Muscle layer of colon (tissue), 2 donors: ENCODE data around the gene SGPP2.

Experiments
- H3K27ac ChIP-seq: one replicate; pipeline ENCODE4 v1.7.0; 2013; ENCODE audit warnings: low read depth, mild to moderate bottlenecking, low read length, moderate library complexity
- H3K27me3 ChIP-seq, 2 donors: one replicate each; pipeline ENCODE4 v1.7.0; 2013; ENCODE audit warnings: low read length in 2 of 2, mild to moderate bottlenecking in 2 of 2; ENCODE audit not compliant: insufficient read depth in 2 of 2, control insufficient read depth in 1 of 2
- H3K36me3 ChIP-seq: one replicate; pipeline ENCODE4 v1.7.0; 2013; ENCODE audit warnings: mild to moderate bottlenecking, low read length; ENCODE audit not compliant: insufficient read depth
- H3K4me1 ChIP-seq: one replicate; pipeline ENCODE4 v1.7.0; 2013; ENCODE audit warnings: mild to moderate bottlenecking, low read length; ENCODE audit not compliant: insufficient read depth
- H3K4me3 ChIP-seq, 2 donors: one replicate each; pipeline ENCODE4 v1.7.0; 2013; ENCODE audit warnings: low read length in 2 of 2, low read depth in 1 of 2, mild to moderate bottlenecking in 1 of 2, moderate library complexity in 1 of 2
- H3K9ac ChIP-seq: one replicate; pipeline ENCODE4 v1.7.0; 2013; ENCODE audit warnings: low read length
- H3K9me3 ChIP-seq: one replicate; pipeline ENCODE4 v1.7.0; 2013; ENCODE audit warnings: mild to moderate bottlenecking, low read length
- donor health status: abdominal sarcoma.
- donor health status: Adenocarcinoma of cecum.

Gene SGPP2

DNA sequence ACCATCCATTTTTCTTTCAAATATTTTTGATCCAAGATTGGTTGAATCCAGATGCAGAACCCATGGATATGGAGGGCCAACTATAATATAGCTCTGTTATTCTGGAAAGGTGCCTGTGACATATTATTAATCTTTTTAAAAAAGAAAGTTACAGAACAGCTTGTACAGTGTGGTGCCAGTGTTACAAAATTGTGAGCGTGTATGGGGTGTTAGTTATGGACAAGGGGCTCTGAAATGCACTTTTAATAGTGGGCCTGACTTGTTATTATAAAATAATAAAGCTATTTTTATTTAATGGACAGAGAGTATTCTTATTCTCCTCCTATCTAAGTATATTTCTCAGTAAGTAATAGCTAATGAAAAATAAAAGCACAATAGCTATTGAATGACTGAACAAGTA is 120.3 kb downstream of the SGPP2 start:
- Histone ChIP-seq H3K36me3 (no peaks in the 10 kb centered on the region), H3K9ac (no peak overlapping the region), H3K4me3 (no peak overlapping the region), H3K4me1 (peaks cover 33% of the 10 kb centered on the region), H3K27ac (no peak overlapping the region), H3K27me3 (no peaks in the 10 kb centered on the region), H3K9me3 (no peaks in the 10 kb centered on the region)

DNA sequence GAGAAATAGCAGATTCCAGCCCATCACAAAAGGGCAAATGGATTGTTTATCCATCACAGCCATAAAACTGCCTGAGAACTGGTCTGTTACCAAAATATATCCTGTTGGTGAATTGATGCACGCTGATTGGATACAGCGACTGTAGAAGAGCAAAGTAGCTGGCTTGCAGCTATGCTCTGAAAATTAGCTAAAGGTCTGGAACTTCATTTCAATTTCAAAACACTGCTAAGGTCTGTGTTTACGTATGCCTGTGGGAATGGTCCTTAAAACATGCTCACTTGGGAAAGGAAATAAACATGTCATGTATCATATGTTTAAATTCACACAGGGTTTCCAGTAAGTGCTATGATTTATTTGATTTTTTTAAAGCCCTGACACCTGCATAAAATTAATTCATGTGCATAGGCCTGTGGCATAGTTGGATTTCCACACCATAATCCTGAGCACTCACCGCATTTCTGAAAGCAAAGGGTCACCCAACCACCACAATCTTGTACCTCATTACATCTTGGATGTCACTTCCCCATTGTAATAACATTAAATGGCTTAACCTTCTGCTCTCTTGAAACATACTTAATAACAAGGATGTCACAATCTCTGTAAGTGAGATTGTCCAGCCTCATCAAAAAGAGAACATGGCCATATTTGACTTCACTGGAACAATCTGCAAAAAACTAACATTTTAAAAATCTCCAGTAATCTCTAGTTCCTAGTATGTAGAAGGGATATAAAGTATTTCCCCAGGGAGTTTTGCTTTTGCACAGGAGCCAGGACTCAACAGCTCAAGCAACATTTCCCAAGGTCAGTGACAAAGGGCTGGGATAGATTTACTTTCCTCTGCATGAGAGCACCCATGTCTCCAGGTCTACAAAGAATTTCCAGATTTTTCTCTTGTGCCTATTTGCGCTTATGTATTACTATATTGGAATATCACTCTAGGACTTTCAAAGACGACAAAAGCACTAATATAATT is 121.8 kb downstream of the SGPP2 start:
- Histone ChIP-seq H3K9me3 (no peaks in the 10 kb centered on the region), H3K27ac (peak overlapping the region; percentile 3), H3K4me1 (peaks cover 33% of the 10 kb centered on the region), H3K27me3 (no peaks in the 10 kb centered on the region), H3K36me3 (no peaks in the 10 kb centered on the region), H3K4me3 (no peak overlapping the region), H3K9ac (no peak overlapping the region)

DNA sequence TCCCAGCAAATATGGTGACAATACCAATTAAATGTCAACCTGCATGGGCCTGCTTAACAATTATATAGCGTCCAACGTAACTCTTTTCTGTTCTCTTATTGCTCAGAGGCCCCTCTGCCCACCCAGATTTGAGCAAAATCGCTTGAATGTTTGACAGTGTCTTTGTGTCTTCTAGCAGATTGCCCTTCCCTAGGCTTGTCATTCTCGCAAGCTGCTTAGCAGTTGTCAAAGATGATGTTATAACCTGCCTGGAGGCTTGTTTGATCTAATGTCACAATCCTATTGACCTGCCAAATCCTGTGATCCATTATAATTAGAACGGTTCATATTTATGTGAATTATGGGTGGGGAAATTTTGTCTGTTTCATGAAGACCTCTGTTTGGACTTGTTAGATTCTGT is 122.7 kb downstream of the SGPP2 start:
- Histone ChIP-seq H3K4me1 (peaks cover 33% of the 10 kb centered on the region), H3K27ac (no peak overlapping the region), H3K27me3 (no peaks in the 10 kb centered on the region), H3K9me3 (no peaks in the 10 kb centered on the region), H3K9ac (no peak overlapping the region), H3K4me3 (no peak overlapping the region), H3K36me3 (no peaks in the 10 kb centered on the region)

DNA sequence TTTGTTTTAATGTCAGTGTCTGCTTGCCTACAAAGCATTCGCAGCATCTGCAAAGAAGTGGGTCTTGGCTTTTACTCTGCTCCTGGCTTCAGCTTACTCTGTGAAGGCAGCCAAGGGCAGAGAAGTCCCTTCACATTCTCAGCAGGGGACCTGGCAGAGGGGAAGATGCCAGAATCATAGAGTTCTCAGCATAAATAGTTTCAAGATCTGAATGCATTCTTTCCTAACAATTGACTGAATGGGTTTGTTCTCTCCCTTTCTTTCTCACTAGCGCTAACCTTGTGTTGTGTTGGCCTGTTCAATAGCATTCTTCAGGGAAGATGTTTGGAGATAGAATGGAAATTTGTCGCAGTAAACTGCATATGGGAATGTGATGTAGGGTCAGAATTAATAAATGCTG is 124.6 kb downstream of the SGPP2 start:
- Histone ChIP-seq H3K4me3 (no peak overlapping the region), H3K27me3 (peaks cover 0 to 4% of the 10 kb centered on the region in 2 donors), H3K9me3 (no peaks in the 10 kb centered on the region), H3K9ac (no peak overlapping the region), H3K27ac (no peak overlapping the region), H3K4me1 (peaks cover 33% of the 10 kb centered on the region), H3K36me3 (no peaks in the 10 kb centered on the region)

DNA sequence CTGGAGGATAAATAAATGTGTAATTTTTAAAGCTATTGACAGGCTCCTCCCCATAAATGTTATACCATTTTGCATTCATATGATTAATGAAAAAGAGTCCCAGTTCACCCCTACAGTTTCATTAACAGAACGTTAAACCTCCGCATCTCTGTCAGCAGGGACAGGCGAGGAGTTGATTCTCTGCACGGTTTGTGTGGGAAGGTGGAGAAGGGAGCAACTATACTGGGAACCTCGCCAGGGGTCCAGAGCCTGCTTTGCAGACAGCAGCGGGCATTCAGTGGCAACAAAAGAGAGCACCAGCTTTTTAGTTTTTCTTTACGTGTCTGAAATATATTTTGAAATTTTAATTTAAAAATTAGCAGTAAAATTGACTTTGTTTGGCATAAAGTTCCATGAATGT is 130.2 kb downstream of the SGPP2 start:
- H3K4me1 ChIP-seq = no peaks in the 10 kb centered on the region
- no peaks in the 10 kb centered on the region for H3K36me3 ChIP-seq
- H3K27me3 ChIP-seq = peaks cover 0 to 9% of the 10 kb centered on the region in 2 donors
- no peak overlapping the region for H3K27ac ChIP-seq
- no peak overlapping the region for H3K9ac ChIP-seq
- H3K9me3 ChIP-seq = no peaks in the 10 kb centered on the region
- no peak overlapping the region for H3K4me3 ChIP-seq

DNA sequence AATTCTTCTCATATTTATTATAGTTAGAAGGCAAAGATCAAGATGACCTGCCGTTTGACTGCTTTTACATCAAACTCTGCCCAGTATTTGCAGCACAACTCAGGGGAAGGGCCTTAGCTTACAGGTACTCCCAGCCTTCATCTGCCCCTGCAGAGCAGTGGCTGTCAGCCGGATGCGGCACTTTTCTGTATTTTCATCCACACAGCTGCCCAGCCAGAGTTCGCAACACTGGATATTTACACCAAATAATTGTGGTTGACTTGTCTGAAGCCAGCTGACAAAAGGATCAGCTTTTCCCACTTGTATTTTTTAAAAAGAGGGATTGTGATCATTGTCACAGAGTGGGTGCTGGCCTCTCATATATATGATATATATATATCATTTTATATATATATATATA is 136.8 kb downstream of the SGPP2 start:
- no peaks in the 10 kb centered on the region for H3K9me3 ChIP-seq
- H3K27me3 ChIP-seq = no peaks in the 10 kb centered on the region
- no peak overlapping the region for H3K9ac ChIP-seq
- H3K27ac ChIP-seq = no peak overlapping the region
- no peaks in the 10 kb centered on the region for H3K4me1 ChIP-seq
- no peak overlapping the region for H3K4me3 ChIP-seq
- H3K36me3 ChIP-seq = no peaks in the 10 kb centered on the region

DNA sequence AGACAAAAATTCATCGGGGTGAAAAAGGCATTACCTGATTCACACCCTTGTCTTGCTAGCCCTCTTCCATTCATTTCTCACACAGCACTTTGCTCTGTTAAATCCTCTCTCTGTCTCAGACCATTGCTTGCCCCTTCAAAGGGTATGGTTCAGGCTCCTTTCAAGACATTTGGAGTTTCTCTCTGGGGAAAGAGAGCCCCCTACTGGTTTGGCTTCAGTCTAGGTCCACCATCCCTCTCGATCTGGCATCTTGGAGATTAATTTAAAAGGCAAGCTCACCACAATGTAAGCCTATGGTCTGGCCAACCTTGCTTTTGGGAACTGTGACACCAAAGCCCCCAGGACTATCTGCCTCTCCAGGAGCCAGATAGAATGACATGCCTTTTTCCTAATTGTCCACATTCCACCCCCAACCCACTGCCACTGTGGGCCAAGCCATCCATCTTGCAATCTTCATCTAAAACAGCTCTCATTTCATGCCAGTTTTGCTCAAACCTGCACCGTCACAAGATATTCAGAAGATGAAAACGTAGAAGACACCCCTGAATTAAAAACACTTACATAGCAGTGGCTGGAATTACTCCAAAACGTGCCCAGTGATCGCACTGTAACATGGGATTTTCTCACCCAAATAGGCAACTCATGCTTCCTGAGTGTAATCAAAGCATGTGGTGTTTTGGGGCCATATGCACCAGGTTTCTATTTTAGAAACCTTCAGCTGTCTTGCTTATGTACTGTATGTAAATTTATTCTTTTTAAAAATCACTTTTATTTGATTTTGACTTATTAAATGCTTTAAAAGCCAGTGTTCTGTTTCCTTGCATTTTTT is 137.7 kb downstream of the SGPP2 start:
- no peak overlapping the region for H3K27ac ChIP-seq
- no peaks in the 10 kb centered on the region for H3K36me3 ChIP-seq
- H3K4me1 ChIP-seq = no peaks in the 10 kb centered on the region
- no peak overlapping the region for H3K4me3 ChIP-seq
- H3K9me3 ChIP-seq = no peaks in the 10 kb centered on the region
- H3K27me3 ChIP-seq = no peaks in the 10 kb centered on the region
- H3K9ac ChIP-seq = no peak overlapping the region

DNA sequence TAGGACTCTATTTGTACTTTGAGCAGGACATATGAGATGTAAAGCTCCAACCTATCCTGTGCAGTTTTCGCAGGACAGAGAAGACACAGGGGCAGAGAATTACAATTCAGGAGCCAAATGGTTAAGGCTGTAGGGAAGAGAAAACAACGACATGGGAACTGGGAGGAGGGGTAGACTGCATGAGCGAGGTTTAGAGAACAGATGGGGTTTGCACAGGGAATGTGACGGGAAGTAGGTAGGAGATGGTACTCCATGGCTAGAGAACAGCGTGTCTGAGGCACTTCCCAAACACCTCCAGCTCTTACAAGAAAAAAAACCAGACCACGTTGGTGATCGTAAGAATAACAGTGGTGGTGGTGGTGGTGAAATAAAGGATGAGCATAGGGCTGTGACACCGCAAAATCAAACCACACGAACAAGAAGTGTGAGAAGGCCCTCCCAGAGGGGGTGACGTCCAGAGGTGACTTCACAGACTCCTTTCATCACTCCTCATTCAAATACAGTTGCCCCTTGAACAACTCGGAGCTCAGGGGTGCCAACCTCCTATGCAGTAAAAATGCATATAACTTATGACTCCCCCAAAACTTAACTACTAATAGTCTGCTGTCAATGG is 138.9 kb downstream of the SGPP2 start:
- no peaks in the 10 kb centered on the region for H3K4me1 ChIP-seq
- H3K27ac ChIP-seq = no peak overlapping the region

DNA sequence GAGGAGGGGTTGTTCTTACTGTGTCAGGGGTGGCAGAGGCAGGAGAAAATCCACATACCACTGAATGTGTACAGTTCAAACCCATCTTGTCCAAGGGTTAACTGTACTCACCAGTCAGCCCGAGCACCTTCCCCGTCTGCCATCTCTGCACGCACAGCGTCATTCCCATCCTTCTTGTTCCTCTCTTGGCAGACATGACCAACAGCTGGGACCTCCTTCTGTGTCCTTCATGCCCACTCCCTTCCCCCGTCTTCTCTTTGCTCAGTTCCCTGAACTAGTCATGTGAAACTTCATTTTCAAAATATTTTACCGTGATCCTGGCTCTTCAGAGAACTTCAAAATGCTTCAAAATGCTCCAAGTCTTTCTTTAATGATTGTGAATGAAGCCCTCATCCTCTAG is 139.6 kb downstream of the SGPP2 start:
- no peak overlapping the region for H3K4me3 ChIP-seq
- H3K36me3 ChIP-seq = no peaks in the 10 kb centered on the region
- no peak overlapping the region for H3K27ac ChIP-seq
- no peak overlapping the region for H3K9ac ChIP-seq
- no peaks in the 10 kb centered on the region for H3K9me3 ChIP-seq
- H3K27me3 ChIP-seq = no peaks in the 10 kb centered on the region
- H3K4me1 ChIP-seq = peaks cover 6% of the 10 kb centered on the region

More for the DNA sequence above, 138.9 kb downstream of the SGPP2 start:
- no peak overlapping the region for H3K9ac ChIP-seq
- no peaks in the 10 kb centered on the region for H3K36me3 ChIP-seq
- H3K4me3 ChIP-seq = no peak overlapping the region
- no peaks in the 10 kb centered on the region for H3K9me3 ChIP-seq
- H3K27me3 ChIP-seq = no peaks in the 10 kb centered on the region

DNA sequence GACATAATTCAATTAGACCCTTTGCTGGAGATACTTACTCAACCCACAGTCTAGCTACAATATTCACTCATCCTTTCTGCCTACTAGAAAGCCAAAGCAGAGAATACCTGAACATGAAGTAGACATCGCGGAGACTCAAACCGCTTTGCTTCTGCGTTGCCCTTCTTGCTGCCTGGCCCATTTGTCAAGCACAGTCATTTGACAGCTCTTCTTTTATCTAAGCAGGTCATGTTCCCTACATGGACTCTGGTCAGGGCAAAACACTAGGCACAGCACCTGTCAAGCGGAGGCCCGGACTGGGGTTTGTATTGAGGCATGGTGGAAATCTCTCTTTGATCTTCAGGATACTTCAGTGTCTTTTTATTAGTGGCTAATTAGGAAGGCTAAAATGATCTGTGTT is 141.9 kb downstream of the SGPP2 start:
- no peak overlapping the region for H3K27ac ChIP-seq
- peaks cover 19% of the 10 kb centered on the region for H3K4me1 ChIP-seq
- peaks cover 3% of the 10 kb centered on the region for H3K36me3 ChIP-seq
- H3K4me3 ChIP-seq = no peak overlapping the region
- H3K9ac ChIP-seq = no peak overlapping the region
- H3K9me3 ChIP-seq = no peaks in the 10 kb centered on the region
- H3K27me3 ChIP-seq = no peaks in the 10 kb centered on the region

DNA sequence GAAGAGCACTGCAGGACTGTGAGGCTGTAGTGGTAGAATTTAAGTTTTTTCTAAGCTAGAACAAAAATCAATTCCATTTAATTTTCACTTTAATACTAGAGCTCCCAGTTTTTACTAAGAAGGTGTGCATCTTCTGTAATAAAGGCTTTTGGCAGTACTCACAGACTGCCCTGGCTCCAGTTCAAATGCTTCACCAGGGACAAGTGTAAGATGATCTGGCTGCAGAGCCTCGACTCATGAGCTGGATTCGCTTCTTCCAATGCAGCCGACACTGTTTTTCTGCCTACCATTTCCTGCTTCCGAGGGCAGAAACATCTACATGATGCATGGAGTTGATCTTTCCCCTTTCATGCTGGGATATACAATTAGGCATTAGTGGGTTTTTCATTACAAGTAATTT is 144.5 kb downstream of the SGPP2 start:
- H3K27ac ChIP-seq = peak overlapping the region; percentile 25
- H3K9me3 ChIP-seq = no peaks in the 10 kb centered on the region
- H3K27me3 ChIP-seq = no peaks in the 10 kb centered on the region
- H3K9ac ChIP-seq = no peak overlapping the region
- peaks cover 44% of the 10 kb centered on the region for H3K4me1 ChIP-seq
- H3K36me3 ChIP-seq = peaks cover 4% of the 10 kb centered on the region
- no peak overlapping the region for H3K4me3 ChIP-seq
